Colon (tissue), 2 donors: Measurements from ENCODE around the gene FAXC.
"Not testable (repeated sequence)": the region's sequence is repeated elsewhere in the genome, so short reads cannot be mapped to it uniquely, and the experiment has no call there.

Experiments
- FAIRE-seq: peaks from 2 replicates; lab custom pipeline; 2012; peaks lifted over from hg19 to GRCh38; lab: Jason Lieb, UNC
- donor health status: control.
- donor health status: control.

FAXC gene

GRCh38 chr6:99285881-99286280, 63.6 kb downstream of the FAXC start:
- no peak for FAIRE-seq

- no peak for FAIRE-seq
Observed at GRCh38 chr6:99282479-99283062, 66.9 kb downstream of the FAXC start.

- no peak for FAIRE-seq
Observed at GRCh38 chr6:99276747-99277146, 72.7 kb downstream of the FAXC start.

GRCh38 chr6:99270826-99271225, 78.6 kb downstream of the FAXC start:
- FAIRE-seq, result no peak

GRCh38 chr6:99270030-99270429, 79.4 kb downstream of the FAXC start:
- FAIRE-seq, result no peak

GRCh38 chr6:99269207-99269606, 80.3 kb downstream of the FAXC start:
- no peak for FAIRE-seq

GRCh38 chr6:99266996-99267395, 82.5 kb downstream of the FAXC start:
- FAIRE-seq, result not testable (repeated sequence)

GRCh38 chr6:99265447-99265846, 84.0 kb downstream of the FAXC start:
- FAIRE-seq, result not testable (repeated sequence)

- FAIRE-seq, result no peak
Observed at GRCh38 chr6:99254616-99255550, 94.6 kb downstream of the FAXC start.

GRCh38 chr6:99253271-99253670, 96.2 kb downstream of the FAXC start:
- FAIRE-seq, result no peak

- FAIRE-seq, result no peak
Observed at GRCh38 chr6:99252421-99252820, 97.1 kb downstream of the FAXC start.

GRCh38 chr6:99250476-99250875, 99.0 kb downstream of the FAXC start:
- no peak for FAIRE-seq

- no peak for FAIRE-seq
Observed at GRCh38 chr6:99246602-99247001, 102.9 kb downstream of the FAXC start.

- no peak for FAIRE-seq
Observed at GRCh38 chr6:99241905-99242534, 107.5 kb downstream of the FAXC start.

GRCh38 chr6:99236010-99236409, 113.5 kb downstream of the FAXC start:
- no peak for FAIRE-seq

GRCh38 chr6:99233219-99233618, 116.3 kb downstream of the FAXC start:
- FAIRE-seq, result no peak

GRCh38 chr6:99232056-99232455, 117.4 kb downstream of the FAXC start:
- FAIRE-seq, result no peak

- no peak for FAIRE-seq
Observed at GRCh38 chr6:99225172-99225571, 124.3 kb downstream of the FAXC start.
